CD4-positive, alpha-beta T cell treated with Interleukin-15 for 1 hour (primary cell): ENCODE measurements around the gene LRRC38.
"Not testable (repeated sequence)": the region's sequence is repeated elsewhere in the genome, so short reads cannot be mapped to it uniquely, and the experiment has no call there.

ENCODE experiments used
- DNase-seq: peaks from one replicate; pipeline ENCODE4 v3.0.0-alpha.2; 2020

Gene LRRC38, protein sequence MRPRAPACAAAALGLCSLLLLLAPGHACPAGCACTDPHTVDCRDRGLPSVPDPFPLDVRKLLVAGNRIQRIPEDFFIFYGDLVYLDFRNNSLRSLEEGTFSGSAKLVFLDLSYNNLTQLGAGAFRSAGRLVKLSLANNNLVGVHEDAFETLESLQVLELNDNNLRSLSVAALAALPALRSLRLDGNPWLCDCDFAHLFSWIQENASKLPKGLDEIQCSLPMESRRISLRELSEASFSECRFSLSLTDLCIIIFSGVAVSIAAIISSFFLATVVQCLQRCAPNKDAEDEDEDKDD

DNA sequence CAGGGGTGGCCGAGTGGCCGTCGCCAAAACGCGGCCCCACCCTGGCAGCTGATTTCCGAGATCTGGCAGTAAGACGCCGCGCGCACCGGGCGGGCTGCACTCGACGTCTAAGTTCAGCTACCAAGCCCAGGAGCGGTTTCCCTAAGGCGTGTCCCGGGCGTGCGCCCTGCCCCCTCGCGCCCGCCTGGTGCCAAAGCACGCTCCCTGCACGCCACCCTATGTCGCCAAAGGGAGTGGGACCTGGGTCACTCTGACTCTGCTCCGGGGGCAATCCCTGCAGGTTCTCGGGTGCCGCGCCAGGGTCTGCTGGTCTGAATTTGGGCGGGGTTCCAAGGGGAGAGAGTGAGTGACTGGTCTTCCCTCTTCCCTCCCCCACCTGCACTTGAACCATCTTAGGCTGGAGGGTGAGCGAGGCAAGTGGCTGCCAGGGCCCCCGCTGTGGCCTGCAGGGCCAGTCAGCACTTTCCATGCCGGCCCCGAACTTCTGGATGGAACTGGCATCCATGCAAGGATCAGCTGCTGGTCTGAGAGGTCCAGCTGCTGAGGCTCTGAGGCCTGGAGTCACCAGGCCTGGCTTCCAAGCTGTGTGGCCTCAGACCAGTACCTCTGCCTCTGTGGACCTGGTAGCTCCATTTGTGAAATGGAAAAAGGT is at the start of gene LRRC38:
TSS of gene LRRC38 (minus strand) at position 109 of the 652 bp plus-strand sequence. CDS start 410 bp downstream, outside the sequence.
- no peak for DNase-seq

DNA sequence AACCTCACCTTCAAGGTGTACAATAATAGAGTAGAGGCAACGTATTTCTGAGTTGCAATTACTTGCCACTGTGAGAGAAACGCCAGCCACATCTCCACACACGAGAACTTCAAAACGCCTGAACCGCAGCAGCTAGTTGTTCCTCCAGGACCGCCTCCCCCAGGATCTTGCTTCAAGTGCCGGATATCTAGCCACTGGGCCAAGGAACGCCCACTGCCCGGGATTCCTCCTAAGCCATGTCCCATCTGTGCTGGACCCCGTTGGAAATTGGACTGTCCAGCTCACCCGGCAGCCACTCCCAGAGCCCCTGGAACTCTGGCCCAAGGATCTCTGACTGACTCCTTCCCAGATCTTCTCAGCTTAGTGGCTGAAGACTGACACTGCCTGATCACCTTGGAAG is 49.2 kb upstream of the LRRC38 start:
- DNase-seq, result not testable (repeated sequence)

DNA sequence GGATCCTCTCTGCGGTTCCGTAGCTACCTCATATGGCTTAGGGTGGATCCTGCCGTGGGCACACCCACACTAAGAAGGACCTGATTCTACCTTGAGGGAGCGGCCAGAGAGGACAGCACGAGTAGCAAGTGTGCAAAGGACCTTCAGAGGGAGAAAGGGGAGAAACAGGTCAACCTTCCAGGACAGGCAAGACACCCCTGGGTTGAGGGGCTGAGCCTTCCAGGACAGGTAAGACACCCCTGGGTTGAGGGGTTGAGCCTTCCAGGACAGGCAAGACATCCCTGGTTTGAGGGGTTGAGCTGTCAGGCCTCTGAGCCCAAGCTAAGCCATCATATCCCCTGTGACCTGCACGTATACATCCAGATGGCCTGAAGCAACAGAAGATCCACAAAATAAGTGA is 46.7 kb upstream of the LRRC38 start:
- DNase-seq, result no peak

DNA sequence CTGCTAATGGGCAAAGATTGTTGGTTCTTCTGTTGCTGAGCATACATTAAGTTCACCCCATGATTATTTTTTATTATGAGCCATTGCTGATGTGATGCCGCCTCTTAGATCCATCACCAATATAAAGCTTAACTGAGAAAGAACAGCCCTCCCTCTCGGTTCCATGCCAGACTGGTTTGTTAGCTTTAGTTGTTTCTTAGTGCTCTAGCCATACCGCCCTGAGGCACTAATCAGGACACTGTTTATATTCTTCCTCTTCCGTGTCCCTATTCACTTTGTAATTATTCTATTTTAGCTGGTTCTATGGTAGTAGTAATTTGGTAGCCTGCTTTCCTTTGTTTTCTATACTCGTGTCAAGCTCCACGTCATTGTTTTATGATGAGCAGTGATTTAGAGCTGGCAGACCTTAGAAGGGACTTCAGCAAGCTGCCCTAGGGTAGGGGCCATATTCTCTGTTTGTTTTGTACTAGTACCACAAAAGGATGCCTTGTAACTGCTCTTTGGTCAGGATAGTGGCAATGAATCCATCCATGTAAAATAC is 42.5 kb upstream of the LRRC38 start:
- no peak for DNase-seq

DNA sequence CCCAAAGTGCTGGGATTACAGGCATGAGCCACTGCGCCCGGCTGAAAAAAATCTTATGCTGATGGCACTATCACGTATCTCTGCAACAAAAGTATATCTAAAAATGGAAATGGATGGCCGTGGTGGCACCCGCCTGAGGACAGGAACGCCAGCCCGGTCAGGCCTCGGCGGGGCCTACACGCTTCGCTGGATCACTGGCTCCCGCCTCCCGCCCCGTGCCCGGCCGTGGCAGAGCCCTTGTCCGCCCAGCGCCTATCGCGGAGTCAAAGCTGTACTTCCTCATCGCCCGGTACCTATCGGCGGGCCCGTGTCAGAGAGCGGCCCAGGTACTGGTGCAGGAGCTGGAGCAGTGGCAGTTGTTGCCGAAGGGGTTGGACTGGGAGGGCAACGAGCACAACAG is 41.0 kb upstream of the LRRC38 start:
- DNase-seq, result no peak

DNA sequence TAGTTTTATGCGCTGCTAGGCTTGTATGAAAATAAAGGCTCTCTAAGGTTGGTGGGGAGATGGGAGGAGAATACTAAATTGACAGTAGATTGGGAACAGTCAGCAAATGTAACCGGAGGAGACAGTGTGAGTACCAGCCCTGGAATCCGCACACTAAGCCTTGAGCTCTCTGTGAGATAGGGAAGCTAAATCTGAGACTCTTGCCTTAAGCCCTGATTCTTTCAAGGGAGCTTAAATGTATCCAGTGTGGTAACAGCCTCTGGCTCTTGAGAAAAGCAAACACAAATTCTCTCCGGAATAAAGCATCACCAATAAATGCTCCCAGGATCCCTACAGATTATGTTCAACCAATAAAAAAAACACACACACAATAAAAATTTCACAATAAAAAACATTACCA is 36.9 kb upstream of the LRRC38 start:
- DNase-seq, result no peak

DNA sequence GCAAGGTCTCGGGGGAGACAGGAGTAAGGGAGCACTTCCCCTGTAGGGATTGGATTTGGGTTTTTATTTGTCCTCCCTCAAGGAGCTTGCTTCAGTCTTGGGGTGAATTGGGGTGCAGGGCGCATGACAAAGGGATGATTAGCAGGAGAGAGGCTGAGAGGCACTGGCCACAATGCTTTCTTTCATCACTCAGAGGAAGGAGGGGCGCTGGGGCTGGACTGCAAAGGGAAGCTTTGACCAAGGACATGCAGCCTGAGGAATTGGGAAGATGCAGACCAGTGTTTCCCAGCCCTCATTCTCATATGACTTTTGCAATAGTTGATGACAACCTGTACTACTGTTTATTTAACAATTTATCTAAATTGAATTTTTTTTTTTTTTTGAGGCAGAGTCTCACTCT is 35.7 kb upstream of the LRRC38 start:
- no peak for DNase-seq

DNA sequence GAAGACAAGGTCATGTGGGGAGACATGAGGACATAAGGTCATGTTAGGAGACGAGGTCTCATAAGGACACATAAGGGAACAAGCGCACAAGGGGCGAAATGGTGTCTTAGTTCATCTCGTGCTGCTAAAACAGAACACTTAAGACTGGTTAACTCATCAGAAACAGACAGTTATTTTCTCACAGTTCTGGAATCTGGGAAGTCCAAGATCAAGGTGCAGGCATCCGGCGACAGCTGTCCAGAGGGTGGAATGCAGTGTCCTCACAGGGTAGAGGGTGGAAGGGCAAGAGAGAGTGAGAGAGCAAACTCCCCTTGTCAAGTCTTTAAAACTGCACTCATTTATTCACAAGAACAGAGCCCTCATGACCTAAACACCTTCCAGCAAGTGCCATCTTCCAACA is 35.2 kb upstream of the LRRC38 start:
- no peak for DNase-seq

DNA sequence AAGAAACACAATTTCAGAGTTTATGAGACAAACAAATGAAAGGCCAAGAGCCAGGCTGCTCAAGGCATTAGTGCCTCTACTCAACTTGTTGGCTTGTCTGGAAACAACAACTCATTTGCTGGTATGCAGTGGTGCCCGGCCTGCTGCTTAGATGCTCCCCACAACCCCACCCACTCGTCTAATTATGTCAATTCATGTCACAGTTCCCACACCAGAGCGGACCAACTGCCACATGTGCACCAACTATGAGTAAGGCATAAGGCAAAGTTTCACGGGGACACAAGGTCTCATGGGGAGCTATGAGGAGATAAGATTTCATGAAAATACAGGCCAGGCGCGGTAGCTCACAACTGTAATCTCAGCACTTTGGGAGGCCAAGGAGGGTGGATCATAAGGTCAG is 34.5 kb upstream of the LRRC38 start:
- DNase-seq, result no peak

DNA sequence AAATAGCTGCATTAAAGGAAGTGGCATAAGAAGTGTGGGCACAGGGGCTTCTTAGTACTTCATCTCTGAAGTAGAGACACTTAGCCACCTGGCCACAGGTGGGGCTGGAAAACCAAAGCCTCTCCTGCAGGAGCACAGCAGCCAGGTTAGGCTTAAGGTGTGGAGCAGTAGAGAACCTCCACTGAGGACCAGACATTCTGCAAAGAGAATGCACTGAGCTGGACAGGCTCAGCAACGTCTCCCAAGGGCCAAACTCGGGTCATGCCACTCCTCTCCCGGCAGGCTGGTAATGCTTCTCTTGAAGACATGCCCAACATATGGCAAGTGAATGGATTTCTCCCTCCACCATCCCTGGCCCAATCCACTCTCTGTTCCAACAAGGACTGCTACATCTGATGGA is 33.0 kb upstream of the LRRC38 start:
- DNase-seq, result no peak

DNA sequence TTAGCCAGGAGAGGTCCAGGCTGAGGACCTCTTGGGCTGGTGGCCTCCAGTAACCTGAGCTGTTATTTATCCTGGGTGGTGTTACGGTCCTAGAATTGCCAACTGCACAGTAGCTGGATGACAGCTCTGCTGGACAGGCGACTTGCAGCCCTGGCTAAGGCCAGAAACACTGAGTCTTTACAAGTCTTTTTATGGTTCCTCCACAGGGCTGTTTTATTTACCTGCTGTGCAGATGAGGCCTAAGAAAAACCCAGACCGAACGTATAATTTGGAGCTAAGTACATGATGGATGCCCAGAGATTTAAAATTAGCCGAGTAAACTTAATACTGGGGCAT is 30.4 kb upstream of the LRRC38 start:
- no peak for DNase-seq

DNA sequence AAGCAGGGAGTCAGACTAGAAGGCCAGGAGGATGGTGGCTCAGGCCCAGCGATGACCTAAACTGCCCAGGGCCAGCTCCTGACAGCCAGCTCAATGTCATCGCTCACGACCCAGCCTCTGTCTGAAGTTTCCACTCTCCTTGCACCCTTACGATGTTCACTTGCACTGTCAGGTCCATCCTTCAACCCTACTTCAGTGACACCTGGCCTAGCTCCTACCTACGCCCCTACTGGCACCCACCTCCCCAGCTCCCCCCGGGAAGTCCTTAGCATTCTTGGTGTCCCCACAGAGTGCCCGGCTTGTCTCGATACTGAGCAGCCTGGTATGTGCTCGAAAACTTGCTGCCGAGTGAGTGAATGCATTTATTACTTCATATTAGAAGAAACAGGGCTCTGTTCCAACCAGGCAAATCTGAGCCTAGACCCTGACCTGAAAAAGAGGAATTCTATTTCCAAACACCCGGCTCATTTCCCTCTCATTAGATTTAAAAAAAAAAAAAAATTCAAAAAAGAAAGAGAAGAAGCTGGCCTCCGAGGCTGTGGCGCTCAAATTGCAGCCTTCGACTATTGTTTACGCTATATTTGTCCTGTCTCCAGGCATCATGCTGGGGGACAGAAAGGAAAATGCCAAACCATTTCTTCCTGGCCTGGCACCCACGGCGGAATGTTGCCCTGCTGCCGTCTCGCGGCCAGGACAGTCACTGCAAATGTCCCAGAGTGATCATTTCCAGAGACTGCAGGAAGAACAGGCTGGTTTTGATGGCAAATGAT is 29.8 kb upstream of the LRRC38 start:
- DNase-seq, result no peak

DNA sequence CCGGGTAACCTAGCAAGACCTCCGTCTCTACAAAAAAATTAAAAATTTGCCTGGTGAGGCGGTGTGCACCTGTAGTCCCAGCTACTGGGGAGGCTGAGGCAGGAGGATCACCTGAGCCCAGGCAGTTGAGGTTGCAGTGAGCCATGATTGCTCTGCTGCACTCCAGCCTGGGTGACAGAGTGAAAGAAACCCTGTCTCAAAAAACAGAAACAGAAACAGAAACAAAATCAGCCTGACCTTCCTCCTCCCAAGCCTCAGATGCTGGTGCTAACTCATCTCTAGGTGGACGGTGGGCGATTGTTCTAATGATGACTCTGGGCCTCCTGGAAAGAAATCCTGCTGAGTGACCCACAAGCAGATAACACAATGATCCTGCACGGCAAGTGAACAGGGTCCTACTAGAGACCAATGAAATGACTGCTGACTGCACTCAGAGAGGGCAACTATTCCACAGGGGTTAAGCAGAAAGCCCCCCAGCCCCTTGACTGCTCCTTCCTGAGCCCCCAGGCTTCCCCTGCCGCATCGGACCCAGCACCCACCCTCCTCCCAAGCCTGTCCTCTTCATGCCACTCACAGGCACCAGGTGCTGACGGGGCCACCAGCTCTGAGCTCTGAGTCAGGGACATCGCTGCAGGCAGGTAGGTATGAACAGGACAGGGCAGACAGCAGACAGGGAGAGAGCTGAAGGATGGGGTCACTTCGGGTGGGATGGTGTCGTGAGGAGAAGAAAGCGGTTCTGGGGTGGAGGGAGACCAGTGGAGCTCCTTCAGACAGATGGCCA is 27.8 kb upstream of the LRRC38 start:
- no peak for DNase-seq

DNA sequence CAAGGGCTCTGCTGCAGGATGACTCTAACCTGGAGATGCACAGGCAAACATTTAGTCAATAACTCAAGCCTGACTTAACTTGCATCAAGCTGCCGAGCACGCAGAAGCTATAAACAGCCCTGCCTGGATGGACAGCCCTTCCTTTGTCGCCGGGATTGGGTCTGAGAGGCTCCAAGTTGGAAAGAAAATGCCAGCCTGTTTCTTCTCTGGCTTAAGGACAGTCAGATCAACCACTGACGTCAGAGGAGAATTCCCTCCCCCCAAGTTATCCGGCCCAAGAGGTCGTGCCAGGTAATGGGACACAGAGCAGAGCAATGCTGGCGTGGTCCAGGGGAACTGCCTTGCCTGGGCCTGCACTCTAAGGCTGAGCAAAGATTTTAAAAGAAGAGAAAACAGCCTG is 27.1 kb upstream of the LRRC38 start:
- DNase-seq, result no peak

DNA sequence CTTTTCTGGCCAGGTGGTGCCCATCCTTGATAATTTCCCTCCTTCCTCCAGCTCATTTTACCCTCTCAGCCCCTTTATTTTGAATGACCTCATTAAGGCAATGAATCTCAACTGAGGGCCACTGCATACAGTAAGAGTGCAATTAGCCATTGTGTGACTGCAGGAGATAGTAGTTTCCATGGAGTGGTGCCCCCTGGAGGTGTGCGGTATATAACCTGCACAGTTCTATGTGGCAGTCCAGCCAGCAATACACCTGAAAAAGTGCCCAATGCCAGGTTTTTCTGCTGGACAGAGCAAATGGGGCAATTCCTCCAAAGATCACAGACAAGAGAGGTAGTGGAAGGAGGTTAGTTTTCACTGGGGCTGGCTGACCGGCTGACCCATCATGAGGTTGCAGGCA is 25.9 kb upstream of the LRRC38 start:
- no peak for DNase-seq

DNA sequence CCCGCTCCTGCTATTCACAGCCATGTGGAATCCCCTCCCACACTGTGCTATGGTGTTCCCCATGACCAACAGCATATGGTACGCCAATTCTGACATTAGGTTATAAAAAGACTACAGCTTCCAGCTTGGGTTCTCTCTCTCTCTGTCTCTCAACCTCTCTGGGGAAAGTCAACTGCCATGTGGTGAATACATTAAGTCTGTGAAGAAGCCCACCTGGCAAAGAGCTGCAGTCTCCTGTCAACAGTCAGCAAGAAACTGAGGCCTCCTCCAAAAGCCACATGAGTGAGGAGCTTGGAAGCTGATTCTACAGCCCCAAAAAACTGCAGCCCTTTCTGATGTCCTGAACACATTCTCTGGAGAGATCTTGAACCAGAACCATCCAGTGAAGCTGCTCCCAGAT is 25.0 kb upstream of the LRRC38 start:
- no peak for DNase-seq

DNA sequence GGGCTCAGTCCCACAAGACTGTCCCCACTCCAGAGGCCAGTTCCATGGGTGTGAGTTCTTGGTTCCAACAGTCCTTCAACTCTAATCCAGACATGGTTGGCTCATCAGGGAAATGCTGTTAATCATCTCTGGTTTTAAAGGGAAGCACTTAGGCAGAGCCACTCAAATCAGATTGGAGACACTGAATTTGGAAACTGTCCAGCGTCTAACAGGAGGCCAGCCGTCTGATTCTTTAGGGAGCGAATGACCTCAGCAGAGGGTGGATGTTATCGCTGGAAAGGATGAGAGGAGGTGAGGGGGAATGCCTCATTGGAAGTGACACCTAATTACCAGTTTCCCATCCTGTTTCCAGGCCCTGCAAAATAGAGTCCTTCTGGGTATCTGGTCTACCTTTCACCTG is 22.8 kb upstream of the LRRC38 start:
- DNase-seq, result no peak

DNA sequence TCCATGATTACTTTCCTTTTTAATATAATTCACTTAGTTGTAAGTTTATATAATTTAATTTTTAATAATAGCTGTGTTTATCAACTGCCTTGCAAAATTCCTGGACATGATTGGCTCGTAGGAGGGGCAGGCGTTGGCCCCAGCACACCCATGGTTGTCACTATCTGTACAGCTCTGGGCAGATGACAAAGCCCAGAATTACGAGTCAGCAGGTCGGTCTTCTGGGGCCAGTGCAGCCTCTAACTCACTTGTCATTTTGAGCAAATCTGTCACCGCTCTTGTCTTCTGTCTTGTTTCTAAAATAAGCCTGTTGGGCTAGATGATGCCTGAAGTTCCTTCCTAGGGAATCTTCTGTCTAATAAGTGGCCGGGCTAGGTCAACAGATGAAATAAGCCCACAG is 21.4 kb upstream of the LRRC38 start:
- DNase-seq, result no peak

DNA sequence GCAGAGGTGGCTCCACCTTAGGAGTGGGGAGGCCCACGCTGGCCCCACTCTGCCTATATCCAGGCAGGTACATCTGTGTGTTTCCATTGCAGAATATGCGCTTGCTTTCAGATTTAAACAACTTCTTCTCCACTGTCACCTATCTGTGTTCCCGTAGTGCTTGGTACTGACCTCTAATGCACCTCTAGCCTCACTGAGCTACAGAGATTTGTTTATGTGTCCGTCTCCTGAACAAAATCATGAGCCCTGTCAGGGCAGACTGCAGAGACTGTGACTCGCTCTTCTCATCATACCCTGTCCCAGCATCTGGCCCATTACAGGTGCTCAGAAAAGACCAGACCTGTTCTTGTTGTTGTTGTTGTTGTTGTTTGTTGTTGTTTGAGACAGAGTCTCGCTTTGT is 14.5 kb upstream of the LRRC38 start:
- DNase-seq, result no peak

DNA sequence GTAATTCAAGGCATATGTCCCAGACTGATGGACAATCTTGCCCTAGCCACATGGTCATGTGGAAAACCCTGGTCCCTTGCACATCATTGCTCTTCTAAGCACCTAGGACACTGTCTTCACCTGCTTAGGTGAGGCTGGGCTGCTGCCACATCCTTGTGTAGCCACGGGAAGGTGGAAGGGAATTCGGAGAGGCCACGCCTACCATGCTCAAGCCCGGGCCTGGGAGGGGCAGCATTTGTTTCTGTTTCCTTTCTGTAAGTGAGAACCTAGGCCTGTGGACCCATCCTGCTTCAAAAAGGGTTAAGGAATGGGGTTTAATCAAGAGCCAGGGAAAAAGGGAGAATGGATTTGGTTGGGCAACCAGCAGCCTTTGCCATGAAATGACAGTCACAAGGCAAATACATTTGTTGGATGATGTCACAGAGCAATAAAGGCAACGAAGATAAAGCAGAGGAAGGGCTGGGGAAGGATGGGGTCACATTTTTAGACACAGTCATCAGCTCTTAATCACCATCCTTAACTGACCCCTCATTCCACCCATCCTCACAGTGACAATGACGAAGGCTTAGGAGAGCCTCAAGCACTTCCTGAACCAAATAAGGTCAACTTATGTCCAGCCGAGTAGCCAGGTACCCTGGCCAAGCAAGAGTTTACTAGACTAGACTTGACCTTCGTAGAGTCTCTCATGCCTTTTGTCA is 10.1 kb upstream of the LRRC38 start:
- DNase-seq, result no peak

DNA sequence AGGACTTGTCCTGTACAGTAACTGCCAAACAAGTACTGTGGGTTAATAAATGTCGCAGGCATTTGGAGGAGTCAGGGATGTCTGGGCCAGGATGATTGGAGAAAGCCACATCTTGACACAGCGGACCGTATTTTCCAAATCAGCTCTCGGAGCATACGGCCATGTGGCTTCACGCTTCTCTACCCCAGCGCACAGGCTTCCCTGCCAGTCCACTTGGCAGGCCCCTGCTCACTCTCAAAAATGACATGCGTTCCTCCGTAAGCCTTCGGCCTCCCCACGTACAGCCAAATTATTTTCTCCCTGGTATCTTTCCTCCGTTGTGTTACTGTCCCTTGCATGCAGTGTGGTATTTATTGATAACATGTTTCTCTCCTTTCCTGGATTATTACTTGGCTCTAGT is 7.2 kb upstream of the LRRC38 start:
- no peak for DNase-seq

DNA sequence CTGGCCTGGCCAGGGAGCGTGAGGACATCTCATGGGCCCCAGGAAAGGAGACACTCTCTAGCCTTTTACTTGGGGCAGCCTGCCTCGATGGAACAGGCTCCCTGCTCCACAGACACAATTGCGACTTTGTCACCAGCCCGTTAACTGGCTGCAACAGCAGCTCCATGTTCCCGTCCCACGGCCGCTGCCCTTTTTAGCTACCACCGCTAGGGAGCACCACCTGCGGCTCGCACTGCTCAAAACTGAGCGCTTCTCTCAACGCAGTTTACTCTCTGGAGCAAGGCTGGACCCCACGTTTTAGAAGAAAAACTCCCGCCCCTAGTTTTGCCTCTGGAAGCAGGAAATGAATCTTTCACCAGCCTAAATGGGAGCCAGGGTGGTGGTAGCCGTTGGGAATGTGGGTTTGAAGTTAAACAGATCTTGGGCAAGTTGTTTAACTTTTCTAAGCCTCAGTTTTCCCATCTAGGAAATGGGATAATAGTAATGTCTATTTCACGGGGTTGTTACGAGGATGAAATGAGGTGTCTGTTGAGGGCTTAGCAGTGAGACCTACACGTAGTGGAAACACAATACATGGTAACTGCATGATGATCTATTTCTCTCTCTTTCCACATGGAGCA is 3.5 kb upstream of the LRRC38 start:
- no peak for DNase-seq
